Vagina (tissue), 2 donors: ENCODE results near the gene LANCL2. TPM values are rescaled to one million over a fixed set of nuclear protein-coding genes. Genes with fewer than 3 reads are reported as not detected.

Experiments used
- DNase-seq, 2 donors: peaks; one replicate each; pipeline ENCODE4 v3.0.0-alpha.2; 2017; ENCODE audit errors: extremely low spot score in 2 of 2
- H3K27ac ChIP-seq: fragments of 200-600 bp; sonication (generic); one replicate; pipeline ENCODE4 v1.5.1; 2019
- H3K27me3 ChIP-seq: fragments of 200-600 bp; sonication (generic); one replicate; pipeline ENCODE4 v1.5.1; 2019
- H3K36me3 ChIP-seq, 2 donors: fragments of 200-600 bp; sonication (generic); one replicate each; pipeline ENCODE4 v1.5.1; 2017 to 2019
- H3K4me1 ChIP-seq: fragments of 200-600 bp; sonication (generic); one replicate; pipeline ENCODE4 v1.5.1; 2019
- H3K4me3 ChIP-seq, 2 donors: fragments of 200-600 bp; sonication (generic); 1 replicate in 1 of 2; 2 replicates in 1 of 2; pipeline ENCODE4 v1.5.1; 2016 to 2019
- H3K9me3 ChIP-seq: fragments of 200-600 bp; sonication (generic); one replicate; pipeline ENCODE4 v1.5.1; 2019
- POLR2A ChIP-seq, 2 donors: fragments of 450-650 bp; IDR thresholded peaks; one replicate each; pipeline ENCODE4 v1.6.1; 2017; ENCODE audit warnings: antibody characterized with exemption in 2 of 2, mild to moderate bottlenecking in 2 of 2, moderate library complexity in 2 of 2
- POLR2AphosphoS5 ChIP-seq, 2 donors: sonication (generic); formaldehyde crosslinking; IDR thresholded peaks; one replicate each; pipeline ENCODE4 v1.9.0; 2017; ENCODE audit warnings: antibody characterized with exemption in 2 of 2, mild to moderate bottlenecking in 2 of 2, low read depth in 1 of 2; ENCODE audit not compliant: insufficient read depth in 1 of 2
- intact Hi-C: fragments of 100-400 bp; cut with DNase I; formaldehyde crosslinking; loops from one replicate; pipeline ENCODE4 v1.15.1; 2023
- total RNA-seq: library from RNA; depleted of rRNA; stranded (reverse); fragments of >200 nt; gene quantifications from one replicate; pipeline ENCODE4 v1.2.3, GENCODE V29; 2016
- TF ChIP-seq, protein P1 (sequence below), 3 experiments: fragments of 450-650 bp in 2 of 3; fragments of 200-600 bp in 1 of 3; sonication (generic) in 1 of 3; IDR thresholded peaks; one replicate each; pipeline ENCODE4 v1.5.1; 2017 to 2019; ENCODE audit warnings: antibody characterized with exemption in 3 of 3, mild to moderate bottlenecking in 2 of 3, moderate library complexity in 2 of 3

Gene LANCL2
- total RNA-seq, 1 donor from 2014 or later, result 7.6 TPM

DNA sequence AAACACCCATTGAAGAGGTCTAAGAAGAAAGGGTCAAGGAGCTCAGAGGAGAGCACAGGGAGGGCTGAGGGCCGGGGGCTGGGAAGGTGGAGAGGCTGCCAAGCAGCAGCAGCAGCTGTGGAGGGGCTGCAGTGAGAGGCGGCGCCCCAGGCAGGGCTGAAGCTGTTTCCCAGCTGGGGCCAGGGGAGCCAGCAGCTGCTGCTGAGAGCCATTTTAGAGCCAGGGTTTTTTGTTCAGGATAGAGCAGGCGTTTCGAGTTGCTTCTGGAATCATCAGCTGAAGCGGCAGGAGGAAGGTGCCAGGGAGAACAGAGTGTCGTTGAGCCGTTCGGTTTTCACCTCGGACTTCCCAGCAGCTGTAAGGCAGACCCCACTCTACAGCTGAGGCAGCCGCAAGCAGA, 62.7 kb downstream of the LANCL2 start:
- H3K9me3 ChIP-seq, result no peaks in the 10 kb centered on the region
- H3K27ac ChIP-seq, result peak overlapping the region; percentile 62
- peak overlapping the region in 1 of 2 donors; percentile 6 for H3K4me3 ChIP-seq
- peaks cover 13% of the 10 kb centered on the region for H3K4me1 ChIP-seq
- DNase-seq, result peak in 1 of 2 donors; percentile 88
- H3K27me3 ChIP-seq, result no peaks in the 10 kb centered on the region
- peaks cover 0 to 12% of the 10 kb centered on the region in 2 donors for H3K36me3 ChIP-seq
- no peak for TF ChIP-seq POLR2AphosphoS5 (IDR thresholded peaks at IDR 0.05; ENCODE audit: insufficient read depth in 1 of 2, low read depth in 1 of 2)
- TF ChIP-seq, protein P1, sequence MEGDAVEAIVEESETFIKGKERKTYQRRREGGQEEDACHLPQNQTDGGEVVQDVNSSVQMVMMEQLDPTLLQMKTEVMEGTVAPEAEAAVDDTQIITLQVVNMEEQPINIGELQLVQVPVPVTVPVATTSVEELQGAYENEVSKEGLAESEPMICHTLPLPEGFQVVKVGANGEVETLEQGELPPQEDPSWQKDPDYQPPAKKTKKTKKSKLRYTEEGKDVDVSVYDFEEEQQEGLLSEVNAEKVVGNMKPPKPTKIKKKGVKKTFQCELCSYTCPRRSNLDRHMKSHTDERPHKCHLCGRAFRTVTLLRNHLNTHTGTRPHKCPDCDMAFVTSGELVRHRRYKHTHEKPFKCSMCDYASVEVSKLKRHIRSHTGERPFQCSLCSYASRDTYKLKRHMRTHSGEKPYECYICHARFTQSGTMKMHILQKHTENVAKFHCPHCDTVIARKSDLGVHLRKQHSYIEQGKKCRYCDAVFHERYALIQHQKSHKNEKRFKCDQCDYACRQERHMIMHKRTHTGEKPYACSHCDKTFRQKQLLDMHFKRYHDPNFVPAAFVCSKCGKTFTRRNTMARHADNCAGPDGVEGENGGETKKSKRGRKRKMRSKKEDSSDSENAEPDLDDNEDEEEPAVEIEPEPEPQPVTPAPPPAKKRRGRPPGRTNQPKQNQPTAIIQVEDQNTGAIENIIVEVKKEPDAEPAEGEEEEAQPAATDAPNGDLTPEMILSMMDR (IDR thresholded peaks at IDR 0.05), result no peak
- no peak for TF ChIP-seq POLR2A (IDR thresholded peaks at IDR 0.05)
- intact Hi-C loops, result loop anchor here (5.0 kb wide), 1 partner anchor 265 kb away; no protein-coding TSS in a partner anchor

DNA sequence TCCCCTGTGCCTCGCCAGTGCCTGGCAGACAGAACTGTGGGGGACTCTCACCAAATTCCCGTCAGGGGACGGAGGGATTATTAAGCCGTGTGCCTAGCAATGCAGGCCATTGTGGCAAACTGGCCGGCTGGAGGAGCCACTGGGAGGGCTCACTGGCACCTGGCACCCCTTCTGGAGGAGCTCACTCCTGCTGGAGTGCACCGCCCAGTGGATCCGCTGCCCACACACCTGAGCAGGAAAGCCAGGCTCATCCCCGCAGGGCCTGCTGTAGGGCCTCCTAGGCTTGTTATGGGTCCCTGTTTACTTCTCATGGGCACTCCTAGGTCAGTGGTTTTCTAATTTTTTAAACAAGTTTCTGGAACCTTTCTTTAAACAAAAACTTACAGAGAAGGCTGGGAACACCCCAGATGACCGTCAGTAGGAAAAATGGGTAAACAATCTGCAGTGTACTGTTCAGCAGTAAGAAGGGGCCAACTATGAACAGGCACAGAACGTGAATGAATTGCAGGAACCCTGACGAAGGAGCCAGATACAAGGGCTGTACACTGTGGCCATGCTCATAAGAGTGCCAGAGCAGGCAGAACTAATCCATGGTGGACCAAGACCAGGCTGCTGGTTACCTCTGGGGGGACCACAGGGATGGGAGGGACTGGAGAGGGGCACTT, 64.8 kb downstream of the LANCL2 start:
- intact Hi-C loops, result loop anchor here (5.0 kb wide), 1 partner anchor 268 kb away; no protein-coding TSS in a partner anchor
- TF ChIP-seq, protein P1 (IDR thresholded peaks at IDR 0.05), result no peak
- no peak for TF ChIP-seq POLR2A (IDR thresholded peaks at IDR 0.05)
- no peak for TF ChIP-seq POLR2AphosphoS5 (IDR thresholded peaks at IDR 0.05; ENCODE audit: insufficient read depth in 1 of 2, low read depth in 1 of 2)

DNA sequence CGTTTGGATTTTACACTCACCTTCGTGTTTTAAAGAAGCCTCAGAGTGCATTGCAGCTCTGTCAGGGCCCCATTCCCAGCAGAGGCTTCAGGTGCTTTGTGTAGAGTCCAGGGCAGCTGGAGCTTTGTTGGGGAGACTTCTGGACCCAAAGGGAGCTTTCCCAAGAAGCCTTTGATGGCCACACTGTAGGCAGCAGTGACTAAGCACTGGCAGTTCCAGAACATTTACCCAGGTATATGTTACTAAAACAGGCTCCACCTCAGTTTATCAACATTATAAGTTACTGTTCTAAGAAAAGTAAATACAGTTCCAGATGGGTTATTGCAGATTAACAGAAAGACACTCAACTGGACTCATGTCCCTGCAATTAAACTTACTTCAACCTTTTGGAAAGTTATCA, 66.8 kb downstream of the LANCL2 start:
- TF ChIP-seq POLR2A (IDR thresholded peaks at IDR 0.05) (no peak), POLR2AphosphoS5 (IDR thresholded peaks at IDR 0.05; ENCODE audit: insufficient read depth in 1 of 2, low read depth in 1 of 2) (no peak)
- TF ChIP-seq, protein P1 (IDR thresholded peaks at IDR 0.05), result no peak
- no peak overlapping the region for H3K27ac ChIP-seq
- no peak overlapping the region for H3K4me3 ChIP-seq

More for the DNA sequence above, 64.8 kb downstream of the LANCL2 start:
- Histone ChIP-seq H3K4me1 (peaks cover 13% of the 10 kb centered on the region), H3K27me3 (no peaks in the 10 kb centered on the region), H3K36me3 (peaks cover 0 to 12% of the 10 kb centered on the region in 2 donors), H3K27ac (peak overlapping the region; percentile 2), H3K9me3 (no peaks in the 10 kb centered on the region), H3K4me3 (no peak overlapping the region)
- DNase-seq, result no peak

DNA sequence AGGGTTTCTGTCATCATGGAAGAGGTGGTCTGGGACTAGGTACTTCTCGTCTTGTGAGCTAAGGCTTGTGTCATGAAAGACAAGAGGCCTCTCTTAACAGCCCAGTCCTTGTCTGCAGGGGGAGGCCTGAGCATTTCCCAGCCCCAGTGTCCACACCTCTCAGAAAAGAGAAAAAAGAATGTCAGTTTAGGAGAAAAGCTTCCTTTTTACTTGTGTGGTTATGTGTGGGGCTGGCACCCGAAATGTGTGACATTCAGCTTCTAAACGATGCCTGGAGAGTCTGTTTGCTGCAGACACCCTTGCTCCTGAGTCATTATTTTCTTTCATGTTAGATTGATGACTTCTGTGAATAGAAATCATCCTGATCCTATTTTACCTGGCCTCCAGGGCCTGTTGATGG, 67.4 kb downstream of the LANCL2 start:
- intact Hi-C loops, result no loop called here
- H3K27me3 ChIP-seq, result no peaks in the 10 kb centered on the region
- no peaks in the 10 kb centered on the region for H3K36me3 ChIP-seq
- peaks cover 13% of the 10 kb centered on the region for H3K4me1 ChIP-seq
- no peak overlapping the region for H3K27ac ChIP-seq
- TF ChIP-seq POLR2A (IDR thresholded peaks at IDR 0.05), result no peak
- DNase-seq, result no peak
- H3K4me3 ChIP-seq, result no peak overlapping the region
- H3K9me3 ChIP-seq, result no peaks in the 10 kb centered on the region

More for the DNA sequence above, 66.8 kb downstream of the LANCL2 start:
- Histone ChIP-seq H3K36me3 (no peaks in the 10 kb centered on the region), H3K9me3 (no peaks in the 10 kb centered on the region), H3K27me3 (no peaks in the 10 kb centered on the region), H3K4me1 (peaks cover 13% of the 10 kb centered on the region)
- intact Hi-C loops, result no loop called here
- DNase-seq, result no peak

DNA sequence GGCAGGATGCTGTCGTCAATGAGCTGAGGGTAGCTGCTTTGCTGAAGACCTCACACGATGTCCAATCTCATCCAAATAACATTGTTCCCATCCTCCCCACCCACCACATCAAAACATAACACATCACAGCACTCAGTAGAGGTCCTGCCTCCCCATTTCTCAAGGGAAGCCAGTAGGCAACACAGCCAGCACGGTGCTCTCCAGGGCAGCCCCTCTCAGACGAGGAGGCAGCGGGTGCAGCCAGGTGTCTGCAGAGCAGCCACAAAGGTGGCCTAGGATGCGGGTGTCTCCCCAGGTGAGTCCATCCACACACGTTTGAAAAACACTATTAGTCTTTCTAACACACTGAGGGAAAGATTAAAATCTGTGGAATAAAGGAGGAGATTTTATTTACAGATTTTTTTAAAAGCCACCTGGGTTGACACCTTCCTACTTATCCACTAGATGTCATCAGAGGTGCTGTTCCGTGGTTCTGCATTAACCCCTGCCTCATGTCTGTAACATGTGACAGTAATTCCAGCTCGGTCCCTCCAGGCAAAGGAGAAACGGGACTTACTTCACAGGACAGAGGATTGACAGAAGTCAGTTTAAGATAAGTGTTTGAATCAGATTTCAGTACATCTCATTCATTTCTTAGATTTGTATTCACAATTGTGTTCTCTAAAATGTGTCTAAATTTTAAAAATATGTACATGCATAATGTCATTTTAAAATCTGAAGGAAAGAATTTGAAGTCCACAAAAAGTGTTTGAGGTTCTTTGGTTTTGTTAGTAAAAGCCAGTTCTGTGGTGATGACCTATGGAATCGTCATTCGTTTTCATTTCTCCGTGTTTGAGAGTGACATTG, 68.0 kb downstream of the LANCL2 start:
- no peaks in the 10 kb centered on the region for H3K27me3 ChIP-seq
- H3K9me3 ChIP-seq, result no peaks in the 10 kb centered on the region
- no peak for TF ChIP-seq POLR2A (IDR thresholded peaks at IDR 0.05)
- TF ChIP-seq, protein P1 (IDR thresholded peaks at IDR 0.05), result no peak
- no peak for TF ChIP-seq POLR2AphosphoS5 (IDR thresholded peaks at IDR 0.05; ENCODE audit: insufficient read depth in 1 of 2, low read depth in 1 of 2)
- no peak overlapping the region for H3K27ac ChIP-seq
- no peaks in the 10 kb centered on the region for H3K36me3 ChIP-seq
- intact Hi-C loops, result no loop called here
- H3K4me3 ChIP-seq, result no peak overlapping the region
- no peak for DNase-seq
- peaks cover 13% of the 10 kb centered on the region for H3K4me1 ChIP-seq
